B cell (primary cell): ENCODE measurements around the gene TMSB15C. TPM values are rescaled to one million over a fixed set of nuclear protein-coding genes. Genes with fewer than 3 reads are reported as not detected.
"Not testable (repeated sequence)": the region's sequence is repeated elsewhere in the genome, so short reads cannot be mapped to it uniquely, and the experiment has no call there.

Experiments
- ATAC-seq: fragments of 200-7000 bp; cut with Tn5 transposase; one replicate; pipeline ENCODE4 v1.10.0; 2021; ENCODE audit warnings: low read depth, mild to moderate bottlenecking, moderate number of reproducible peaks, moderate library complexity
- CTCF ChIA-PET: fragments of 350-600 bp; sonication (Branson Sonifier 250); formaldehyde crosslinking; loops from one replicate; lab custom pipeline; 2021; ENCODE audit warnings: antibody characterized with exemption, inconsistent platforms; lab: Charles Lee
- POLR2A ChIA-PET: fragments of 350-600 bp; sonication (Branson Sonifier 250); formaldehyde crosslinking; loops from one replicate; lab custom pipeline; 2021; ENCODE audit warnings: antibody characterized with exemption; lab: Charles Lee
- DNase-seq: peaks from one replicate; pipeline ENCODE4 v3.0.0; 2013
- H2AFZ ChIP-seq: 2 replicates; pipeline ENCODE4 v1.6.1; 2012; ENCODE audit warnings: mild to moderate bottlenecking, low read depth, low read length; ENCODE audit not compliant: insufficient read depth, poor library complexity, severe bottlenecking
- H3K27ac ChIP-seq, 2 donors: 1 replicate in 1 of 2; 2 replicates in 1 of 2; pipeline ENCODE4 v1.5.1; 2012 to 2013; ENCODE audit warnings: low read length in 2 of 2, mild to moderate bottlenecking in 2 of 2, moderate library complexity in 1 of 2
- H3K27me3 ChIP-seq, 4 experiments: fragments of 200-600 bp in 1 of 4; sonication (generic) in 1 of 4; replicated peaks in 1 of 4; 1 replicate in 2 of 4; 2 replicates in 2 of 4; pipeline versions ENCODE4 v1.6.1 to v1.7.0; 2013 to 2016; ENCODE audit warnings: low read length in 3 of 4, mild to moderate bottlenecking in 2 of 4, mixed read lengths in 1 of 4, moderate library complexity in 1 of 4; ENCODE audit not compliant: insufficient read depth in 4 of 4, control insufficient read depth in 3 of 4; ENCODE audit errors: control extremely low read depth in 1 of 4
- H3K36me3 ChIP-seq, 2 experiments: replicated peaks in 1 of 2; 1 replicate in 1 of 2; 2 replicates in 1 of 2; pipeline versions ENCODE4 v1.6.1 to v1.7.1; 2013; ENCODE audit warnings: low read length in 1 of 2; ENCODE audit not compliant: insufficient read depth in 2 of 2, control insufficient read depth in 1 of 2; ENCODE audit errors: control extremely low read depth in 1 of 2, extremely low read depth in 1 of 2
- H3K4me1 ChIP-seq, 2 donors: fragments of 200-600 bp in 1 of 2; sonication (generic) in 1 of 2; 1 replicate in 1 of 2; 2 replicates in 1 of 2; pipeline versions ENCODE4 v1.5.1 to v1.6.1; 2013 to 2017; ENCODE audit warnings: low read length in 2 of 2; ENCODE audit not compliant: control insufficient read depth in 2 of 2, insufficient read depth in 2 of 2
- H3K4me2 ChIP-seq: replicated peaks from 2 replicates; pipeline ENCODE3; 2012; ENCODE audit warnings: mild to moderate bottlenecking, low read depth, low read length; ENCODE audit not compliant: poor library complexity, severe bottlenecking
- H3K4me3 ChIP-seq, 5 experiments: fragments of 200-600 bp in 1 of 5; sonication (generic) in 1 of 5; 1 replicate in 3 of 5; 2 replicates in 2 of 5; pipeline versions ENCODE4 v1.5.1 to v1.7.0; 2011 to 2016; ENCODE audit warnings: low read length in 4 of 5, mild to moderate bottlenecking in 4 of 5, low read depth in 2 of 5, control low read depth in 1 of 5, moderate library complexity in 1 of 5; ENCODE audit not compliant: insufficient read depth in 1 of 5; ENCODE audit errors: control extremely low read depth in 1 of 5, extremely low read depth in 1 of 5
- H3K79me2 ChIP-seq: fragments of 200-600 bp; sonication (generic); one replicate; pipeline ENCODE4 v1.6.0; 2016; ENCODE audit warnings: low read length; ENCODE audit not compliant: control insufficient read depth, insufficient read depth
- H3K9ac ChIP-seq: fragments of 200-600 bp; sonication (generic); 2 replicates; pipeline ENCODE4 v1.6.1; 2017; ENCODE audit warnings: mild to moderate bottlenecking, low read length, moderate library complexity
- H3K9me3 ChIP-seq, 3 donors: one replicate each; pipeline versions ENCODE4 v1.6.1 to v1.7.1; 2013; ENCODE audit warnings: low read length in 2 of 3; ENCODE audit not compliant: control insufficient read depth in 2 of 3, insufficient read depth in 1 of 3; ENCODE audit errors: control extremely low read depth in 1 of 3
- H4K20me1 ChIP-seq: 2 replicates; pipeline ENCODE4 v1.6.0; 2012; ENCODE audit warnings: mild to moderate bottlenecking, low read length; ENCODE audit not compliant: insufficient read depth, control insufficient read depth, poor library complexity, severe bottlenecking
- H3K27ac Mint-ChIP-seq: one replicate; pipeline ENCODE4 v1.8.0; 2021; ENCODE audit warnings: mixed read lengths
- H3K27me3 Mint-ChIP-seq: one replicate; pipeline ENCODE4 v1.8.0; 2021; ENCODE audit warnings: mixed read lengths
- H3K4me1 Mint-ChIP-seq: one replicate; pipeline ENCODE4 v1.8.0; 2021; ENCODE audit warnings: mixed read lengths
- H3K4me3 Mint-ChIP-seq: one replicate; pipeline ENCODE4 v1.8.0; 2021; ENCODE audit warnings: mixed read lengths
- H3K9me3 Mint-ChIP-seq: one replicate; pipeline ENCODE4 v1.8.0; 2022; ENCODE audit warnings: mixed read lengths; ENCODE audit not compliant: insufficient read depth
- CTCF ChIP-seq: fragments of 200-600 bp; IDR thresholded peaks from one replicate; pipeline ENCODE4 v1.8.0; 2022; ENCODE audit warnings: antibody characterized with exemption, mild to moderate bottlenecking
- EZH2 ChIP-seq: IDR thresholded peaks from 2 replicates; pipeline ENCODE4 v1.6.1; 2012; ENCODE audit warnings: borderline replicate concordance, low read depth, mild to moderate bottlenecking, moderate library complexity, low read length; ENCODE audit not compliant: insufficient read depth, poor library complexity, severe bottlenecking
- WGBS: methylation state at CpG from one replicate; pipeline ENCODE4 v1.1.5; 2013; ENCODE audit warnings: missing lambda C conversion rate; ENCODE audit not compliant: insufficient coverage; 5-methylcytosine and 5-hydroxymethylcytosine counted together
- intact Hi-C: fragments of 100-400 bp; cut with micrococcal nuclease; formaldehyde crosslinking; loops from one replicate; pipeline ENCODE4 v1.10.0; 2022
- polyA plus RNA-seq: library from polyadenylated mRNA; depleted of rRNA; stranded (reverse); fragments of >200 nt; gene quantifications from 2 replicates; pipeline ENCODE4 v1.2.3, GENCODE V29; 2012
- total RNA-seq, 2 donors: library from RNA; stranded (reverse); fragments of 120-200 nt in 1 of 2; gene quantifications; 1 replicate in 1 of 2; 2 replicates in 1 of 2; pipeline versions ENCODE4 v1.2.3 to v1.2.4, GENCODE V29; 2013 to 2022

The TMSB15C gene
- total and polyA plus RNA-seq, 2 donors (not counting 1 experiment from before 2014, with no cell fraction given), result 1.1 to 4.5 TPM

- intact Hi-C loops, H3K4me1 Mint-ChIP-seq, H2AFZ ChIP-seq, H3K9me3 ChIP-seq, H3K36me3 ChIP-seq, H3K9ac ChIP-seq, H3K4me1 ChIP-seq, H3K27me3 Mint-ChIP-seq, H3K79me2 ChIP-seq, DNase-seq, ATAC-seq, H3K4me3 ChIP-seq, H3K27me3 ChIP-seq, H3K27ac Mint-ChIP-seq, CTCF ChIA-PET, H3K27ac ChIP-seq, H3K4me3 Mint-ChIP-seq, H3K4me2 ChIP-seq, H4K20me1 ChIP-seq, POLR2A ChIA-PET, H3K9me3 Mint-ChIP-seq: not testable (repeated sequence)
- WGBS, result no CpG with 5 or more reads among the region's 13 CpGs
These were observed 21.1 kb downstream of the TMSB15C start for GRCh38 chrX:104054956-104055355.

- Histone ChIP-seq H3K4me3 (no peak overlapping the region), H3K4me1 (no peaks in the 10 kb centered on the region), H3K9me3 (no peaks in the 10 kb centered on the region), H3K27me3 (no peaks in the 10 kb centered on the region), H3K27ac (no peak overlapping the region), H4K20me1 (no peaks in the 10 kb centered on the region), H3K36me3 (no peaks in the 10 kb centered on the region), H3K79me2 (no peaks in the 10 kb centered on the region), H3K4me2 (no peak overlapping the region), H3K9ac (no peak overlapping the region), H2AFZ (no peak overlapping the region)
- TF ChIP-seq CTCF, result no peak
- TF ChIP-seq EZH2, result no peak
- WGBS, result 94% methylated on average over 10 of the region's 13 CpGs
- POLR2A ChIA-PET, result no interaction called here
- intact Hi-C loops, result no loop called here
- ATAC-seq (no peak), DNase-seq (no peak)
- Mint-ChIP-seq H3K27me3 (peaks cover 20% of the 10 kb centered on the region), H3K9me3 (no peaks in the 10 kb centered on the region), H3K27ac (no peak overlapping the region), H3K4me3 (no peak overlapping the region), H3K4me1 (no peaks in the 10 kb centered on the region)
- CTCF ChIA-PET, result no interaction called here
These were observed 28.9 kb downstream of the TMSB15C start for GRCh38 chrX:104047171-104047570.
